ENCODE data around the gene DNM3.
"Not testable (repeated sequence)": the region's sequence is repeated elsewhere in the genome, so short reads cannot be mapped to it uniquely, and the experiment has no call there.

Gene DNM3

GRCh38 chr1:172018727-172019311 lies 177.5 kb downstream of the DNM3 start:
- no peak overlapping the region for H3K4me3 ChIP-seq (ENCODE audit: low read depth, low read length)
- DNase-seq (ENCODE audit: low read depth), result no peak
- TF ChIP-seq CTCF (IDR thresholded peaks at IDR 0.05; ENCODE audit: low read depth, low read length, missing control alignments), result no peak

DNA sequence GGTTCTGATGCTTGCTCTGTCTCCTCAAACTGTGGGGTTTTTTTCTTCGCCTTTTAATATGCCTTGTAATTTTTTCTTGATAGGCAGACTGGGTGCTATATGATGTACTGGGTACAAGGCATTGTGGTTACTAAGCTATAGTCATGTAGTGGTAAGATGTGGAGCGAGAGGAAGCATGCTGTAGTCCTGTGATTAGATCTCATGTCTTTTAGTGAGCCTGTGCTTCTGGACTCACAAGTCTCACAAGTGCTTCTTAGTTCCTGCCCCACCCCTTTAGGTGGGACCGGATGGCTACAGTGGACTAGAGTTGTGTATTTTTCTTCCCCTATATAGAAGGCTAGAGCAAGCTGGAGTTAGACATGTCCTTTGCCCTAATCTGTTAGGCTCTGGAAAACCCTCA lies 178.7 kb downstream of the DNM3 start:
- no peak for TF ChIP-seq CTCF (IDR thresholded peaks at IDR 0.05; ENCODE audit: low read depth, low read length, missing control alignments)
- DNase-seq (ENCODE audit: low read depth), result no peak
- H3K4me3 ChIP-seq (ENCODE audit: low read depth, low read length), result no peak overlapping the region

GRCh38 chr1:172024516-172024915 lies 183.2 kb downstream of the DNM3 start:
- no peak for DNase-seq (ENCODE audit: low read depth)
- H3K4me3 ChIP-seq (ENCODE audit: low read depth, low read length), result no peak overlapping the region
- TF ChIP-seq CTCF (IDR thresholded peaks at IDR 0.05; ENCODE audit: low read depth, low read length, missing control alignments), result no peak

- DNase-seq (ENCODE audit: low read depth); H3K4me3 ChIP-seq (ENCODE audit: low read depth, low read length): not testable (repeated sequence)
Observed at GRCh38 chr1:172024944-172025738, 183.8 kb downstream of the DNM3 start.

DNA sequence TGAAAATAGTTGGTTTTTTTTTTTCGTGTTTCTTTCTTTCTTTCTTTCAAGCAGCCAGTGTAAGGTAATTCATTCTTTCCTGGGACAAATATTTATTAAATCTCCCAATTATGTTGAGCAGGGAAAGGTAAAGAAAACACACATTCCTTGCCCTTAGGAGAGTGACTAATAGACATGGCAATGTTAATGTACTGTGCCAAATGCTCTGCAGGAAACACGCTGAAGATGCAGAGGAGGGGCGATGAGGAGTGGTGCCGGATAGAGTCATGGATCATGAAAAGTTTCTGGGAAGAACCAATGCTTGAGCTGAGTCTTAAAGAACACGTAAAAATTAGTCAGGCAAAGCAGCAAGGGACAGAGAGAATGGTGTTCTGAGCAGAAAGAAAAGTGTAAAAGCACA lies 199.2 kb downstream of the DNM3 start:
- no peak overlapping the region for H3K4me3 ChIP-seq (ENCODE audit: low read depth, low read length)
- no peak for DNase-seq (ENCODE audit: low read depth)
- no peak for TF ChIP-seq CTCF (IDR thresholded peaks at IDR 0.05; ENCODE audit: low read depth, low read length, missing control alignments)

- no peak overlapping the region for H3K4me3 ChIP-seq (ENCODE audit: low read depth, low read length)
- no peak for TF ChIP-seq CTCF (IDR thresholded peaks at IDR 0.05; ENCODE audit: low read depth, low read length, missing control alignments)
- no peak for DNase-seq (ENCODE audit: low read depth)
Observed at GRCh38 chr1:172041102-172041501, 199.8 kb downstream of the DNM3 start.

DNA sequence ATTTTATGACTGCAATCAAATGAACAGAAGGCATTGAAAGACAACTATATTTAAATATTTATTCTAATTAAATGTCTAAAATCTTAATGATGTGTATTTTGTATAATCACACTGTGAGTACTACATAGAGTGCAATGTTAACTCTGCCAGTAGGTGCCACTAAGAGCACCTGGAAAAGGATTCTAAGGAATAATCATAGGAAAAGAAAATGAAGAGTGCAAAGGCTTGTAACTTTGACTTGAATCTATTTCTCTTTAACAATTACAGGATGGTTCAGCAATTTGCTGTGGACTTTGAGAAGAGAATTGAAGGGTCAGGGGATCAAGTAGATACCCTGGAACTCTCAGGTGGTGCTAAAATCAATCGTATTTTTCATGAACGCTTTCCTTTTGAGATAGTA lies 200.4 kb downstream of the DNM3 start:
- no peak overlapping the region for H3K4me3 ChIP-seq (ENCODE audit: low read depth, low read length)
- DNase-seq (ENCODE audit: low read depth), result no peak
- TF ChIP-seq CTCF (IDR thresholded peaks at IDR 0.05; ENCODE audit: low read depth, low read length, missing control alignments), result no peak
